Measurements from ENCODE around the gene TENM4. TPM values are rescaled to one million over a fixed set of nuclear protein-coding genes. Genes with fewer than 3 reads are reported as not detected.
A peak's percentile ranks its signal among the peaks of the same experiment; 100 is the strongest.

Gene TENM4
- total RNA-seq, 1 donor from 2014 or later, result 5.1 TPM

GRCh38 chr11:78759071-78759470, 681.8 kb downstream of the TENM4 start:
- Histone ChIP-seq H3K4me3 (no peak overlapping the region), H3K36me3 (no peaks in the 10 kb centered on the region), H3F3A (ENCODE audit: low read depth) (no peaks in the 10 kb centered on the region), H3K27ac (no peak overlapping the region), H3K79me2 (ENCODE audit: low read depth) (no peaks in the 10 kb centered on the region), H3K9me3 (ENCODE audit: low read depth) (no peaks in the 10 kb centered on the region), H3K27me3 (no peaks in the 10 kb centered on the region), H3K9ac (no peak overlapping the region), H3K4me2 (no peak overlapping the region), H3K4me1 (no peaks in the 10 kb centered on the region), H4K20me1 (ENCODE audit: low read depth) (no peaks in the 10 kb centered on the region), H2AFZ (replicated peaks) (no peak overlapping the region)
- peaks cover 28% of the 10 kb centered on the region for H3K36me3 Mint-ChIP-seq
- DNase-seq (ENCODE audit: low spot score), result no peak
- H3K27me3 Mint-ChIP-seq (ENCODE audit: insufficient read depth, low read depth), result no peaks in the 10 kb centered on the region
- no peak overlapping the region for H3K4me3 Mint-ChIP-seq
- no peaks in the 10 kb centered on the region for H3K9me3 Mint-ChIP-seq
- H3K27ac Mint-ChIP-seq, result no peak overlapping the region
- H3K4me1 Mint-ChIP-seq, result peaks cover 3% of the 10 kb centered on the region
- TF ChIP-seq EZH2 (IDR thresholded peaks at IDR 0.05), result no peak
- TF ChIP-seq CTCF (IDR thresholded peaks at IDR 0.05), result no peak
- TF ChIP-seq EZH2phosphoT487 (IDR thresholded peaks at IDR 0.05), result no peak

DNA sequence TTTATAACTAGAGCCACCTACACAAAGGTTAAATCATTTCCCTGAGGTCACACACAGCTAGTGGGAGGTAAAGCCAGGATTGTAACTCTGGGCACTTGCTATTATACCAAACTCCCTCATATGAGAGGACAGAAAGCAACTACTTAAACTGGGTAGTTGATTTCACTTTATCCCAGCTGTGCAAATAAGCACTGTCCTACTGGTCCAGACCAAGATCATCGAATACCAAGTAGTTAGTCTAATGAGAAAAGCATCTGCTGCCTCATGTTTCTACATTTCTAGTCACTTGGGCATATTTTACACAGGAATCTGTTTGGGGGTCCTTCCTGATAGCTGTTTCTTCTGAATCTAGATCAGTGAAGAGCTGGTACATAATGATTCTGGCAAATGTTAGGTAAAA, 687.5 kb downstream of the TENM4 start:
- Histone ChIP-seq H3K79me2 (ENCODE audit: low read depth) (no peaks in the 10 kb centered on the region), H3K36me3 (no peaks in the 10 kb centered on the region), H3K4me3 (no peak overlapping the region), H4K20me1 (ENCODE audit: low read depth) (no peaks in the 10 kb centered on the region), H3K4me1 (peaks cover 5% of the 10 kb centered on the region), H3K4me2 (no peak overlapping the region), H3F3A (ENCODE audit: low read depth) (no peaks in the 10 kb centered on the region), H3K27me3 (no peaks in the 10 kb centered on the region), H3K9ac (no peak overlapping the region), H3K9me3 (ENCODE audit: low read depth) (no peaks in the 10 kb centered on the region), H3K27ac (no peak overlapping the region), H2AFZ (replicated peaks) (no peak overlapping the region)
- Mint-ChIP-seq H3K36me3 (peaks cover 21% of the 10 kb centered on the region), H3K4me1 (no peaks in the 10 kb centered on the region), H3K9me3 (no peaks in the 10 kb centered on the region), H3K4me3 (no peak overlapping the region), H3K27ac (no peak overlapping the region), H3K27me3 (ENCODE audit: insufficient read depth, low read depth) (no peaks in the 10 kb centered on the region)
- TF ChIP-seq EZH2 (IDR thresholded peaks at IDR 0.05) (no peak), EZH2phosphoT487 (IDR thresholded peaks at IDR 0.05) (no peak), CTCF (IDR thresholded peaks at IDR 0.05) (no peak)
- DNase-seq (ENCODE audit: low spot score), result no peak

DNA sequence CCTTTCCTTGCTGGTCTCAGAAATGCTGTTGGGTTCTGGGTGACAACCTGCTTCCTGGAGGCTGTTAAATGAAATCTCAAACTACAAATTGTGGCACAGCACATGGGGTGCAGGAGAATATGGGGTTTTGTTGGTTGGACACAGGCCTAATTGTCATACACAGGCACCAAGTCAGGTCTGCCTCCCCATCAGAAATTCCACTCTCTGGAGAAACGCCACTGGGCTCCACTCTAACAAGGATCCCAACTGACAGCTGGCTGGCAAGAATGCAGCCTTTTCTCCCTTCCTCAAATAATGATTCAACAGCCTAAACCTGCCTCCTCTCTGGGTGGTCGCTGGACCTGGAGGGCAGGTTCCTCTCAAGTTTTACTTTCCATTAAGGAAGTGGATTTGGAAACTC, 688.3 kb downstream of the TENM4 start:
- DNase-seq (ENCODE audit: low spot score), result peak; percentile 23
- no peaks in the 10 kb centered on the region for H3K9me3 ChIP-seq (ENCODE audit: low read depth)
- H3K4me3 ChIP-seq, result no peak overlapping the region
- H3K27ac ChIP-seq, result no peak overlapping the region
- Mint-ChIP-seq H3K4me1 (no peaks in the 10 kb centered on the region), H3K4me3 (no peak overlapping the region), H3K9me3 (no peaks in the 10 kb centered on the region), H3K27me3 (ENCODE audit: insufficient read depth, low read depth) (no peaks in the 10 kb centered on the region), H3K27ac (no peak overlapping the region), H3K36me3 (peaks cover 21% of the 10 kb centered on the region)
- H3K79me2 ChIP-seq (ENCODE audit: low read depth), result no peaks in the 10 kb centered on the region
- no peaks in the 10 kb centered on the region for H4K20me1 ChIP-seq (ENCODE audit: low read depth)
- H3K36me3 ChIP-seq, result no peaks in the 10 kb centered on the region
- TF ChIP-seq EZH2phosphoT487 (IDR thresholded peaks at IDR 0.05) (no peak), EZH2 (IDR thresholded peaks at IDR 0.05) (no peak)
- no peak overlapping the region for H3K4me2 ChIP-seq
- H3K27me3 ChIP-seq, result no peaks in the 10 kb centered on the region
- H3K4me1 ChIP-seq, result peaks cover 5% of the 10 kb centered on the region
- H3F3A ChIP-seq (ENCODE audit: low read depth), result no peaks in the 10 kb centered on the region
- H2AFZ ChIP-seq (replicated peaks), result no peak overlapping the region
- H3K9ac ChIP-seq, result no peak overlapping the region

DNA sequence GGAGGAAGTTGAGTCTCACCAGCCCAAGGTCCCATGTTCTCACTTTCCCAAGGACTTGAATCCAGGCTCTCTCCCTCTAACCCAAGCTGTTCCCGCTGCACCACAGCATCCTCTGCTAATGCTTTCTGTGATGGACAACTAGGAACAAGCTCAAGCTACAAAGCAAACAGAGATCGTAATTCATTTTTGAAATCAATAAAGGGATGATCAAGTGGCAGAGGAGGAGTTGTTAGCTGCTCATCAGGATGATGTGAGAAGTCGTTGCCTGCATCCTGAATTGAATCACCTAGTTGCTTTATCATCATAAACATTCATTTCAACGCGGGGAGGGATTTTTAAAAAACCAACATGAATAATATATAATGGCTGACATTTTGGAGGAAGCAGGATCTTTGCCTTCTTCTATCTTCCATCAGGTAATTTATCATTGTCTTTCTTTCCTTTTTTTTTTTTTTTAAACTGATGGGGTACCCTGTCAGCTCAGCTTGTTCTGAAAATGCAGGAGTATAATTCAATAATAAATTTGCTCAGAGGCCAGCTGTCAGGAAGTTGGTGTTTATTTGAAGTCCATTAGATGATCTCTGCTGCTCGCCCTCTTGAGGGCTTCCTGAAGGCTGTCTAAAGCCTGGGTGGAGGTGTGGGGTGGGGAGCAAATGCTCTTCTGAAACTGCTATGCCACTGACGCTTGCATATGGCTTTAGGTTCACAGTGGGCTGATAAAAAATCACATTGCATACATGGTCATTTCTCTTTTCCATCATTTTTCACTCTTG, 691.7 kb downstream of the TENM4 start:
- Histone ChIP-seq H3K36me3 (no peaks in the 10 kb centered on the region), H3K79me2 (ENCODE audit: low read depth) (no peaks in the 10 kb centered on the region), H3F3A (ENCODE audit: low read depth) (no peaks in the 10 kb centered on the region), H3K27me3 (no peaks in the 10 kb centered on the region), H2AFZ (replicated peaks) (no peak overlapping the region), H3K4me2 (no peak overlapping the region), H3K9me3 (ENCODE audit: low read depth) (no peaks in the 10 kb centered on the region), H3K9ac (no peak overlapping the region), H3K4me1 (peaks cover 5% of the 10 kb centered on the region), H3K27ac (no peak overlapping the region), H3K4me3 (no peak overlapping the region), H4K20me1 (ENCODE audit: low read depth) (no peaks in the 10 kb centered on the region)
- DNase-seq (ENCODE audit: low spot score), result no peak
- no peak overlapping the region for H3K27ac Mint-ChIP-seq
- H3K4me3 Mint-ChIP-seq, result no peak overlapping the region
- peaks cover 29% of the 10 kb centered on the region for H3K36me3 Mint-ChIP-seq
- no peaks in the 10 kb centered on the region for H3K9me3 Mint-ChIP-seq
- no peaks in the 10 kb centered on the region for H3K4me1 Mint-ChIP-seq
- TF ChIP-seq CTCF (IDR thresholded peaks at IDR 0.05) (no peak), EZH2phosphoT487 (IDR thresholded peaks at IDR 0.05) (no peak)
- no peaks in the 10 kb centered on the region for H3K27me3 Mint-ChIP-seq (ENCODE audit: insufficient read depth, low read depth)

All from neural progenitor cell (in vitro differentiated cells).